ENCODE results near the gene AURKB. TPM values are rescaled to one million over a fixed set of nuclear protein-coding genes. Genes with fewer than 3 reads are reported as not detected.

The AURKB gene
- 19.1 and 69.5 TPM in 2 replicates for total RNA-seq

GRCh38 chr17:8209907-8210760, at the start of gene AURKB:
Gene AURKB, minus strand, starts transcription at chr17:8210575. Its CDS starts 351 bp downstream, at chr17:8210224.

GRCh38 chr17:8248751-8249607, 38.6 kb upstream of the AURKB start, which contains the start of gene PFAS:
Gene PFAS, plus strand, starts transcription at chr17:8249289. Its CDS starts 4,649 bp downstream, at chr17:8253938.

GRCh38 chr17:8189711-8190477, 20.5 kb downstream of the AURKB start, which contains the start of gene BORCS6:
Gene BORCS6, minus strand, starts transcription at chr17:8190180. Its CDS starts 40 bp downstream, at chr17:8190140.

GRCh38 chr17:8176197-8176940, 34.0 kb downstream of the AURKB start, which contains the start of gene TMEM107:
Gene TMEM107, minus strand, starts transcription at chr17:8176380. Its CDS starts 94 bp downstream, at chr17:8176286.

GRCh38 chr17:8162233-8162996, 48.0 kb downstream of the AURKB start, which contains the start of gene VAMP2:
Gene VAMP2, minus strand, starts transcription at chr17:8162948. Its CDS starts 69 bp downstream, at chr17:8162879.

Other genes with a start within 250 kb of the AURKB start
- gene GUCY2D, start 208.0 kb downstream of the AURKB start, total RNA-seq: under 0.01 TPM in 2 replicates
- 0.12 TPM in 1 of 2 replicates, not detected in the other for gene ALOX15B, start 171.5 kb downstream of the AURKB start, total RNA-seq
- gene ALOX12B, start 122.9 kb downstream of the AURKB start, total RNA-seq: not detected in 2 replicates
- gene ALOXE3, start 92.1 kb downstream of the AURKB start, total RNA-seq: 0.25 and 0.55 TPM in 2 replicates
- gene HES7, start 86.5 kb downstream of the AURKB start, total RNA-seq: not detected in 2 replicates
- 9.3 and 15.4 TPM in 2 replicates for gene PER1, start 58.2 kb downstream of the AURKB start, total RNA-seq
- 6.0 and 6.1 TPM in 2 replicates for gene VAMP2, start 47.6 kb downstream of the AURKB start, total RNA-seq
- gene TMEM107, start 34.2 kb downstream of the AURKB start, total RNA-seq: 20.5 and 32.9 TPM in 2 replicates
- 11.0 and 14.9 TPM in 2 replicates for gene BORCS6, start 20.4 kb downstream of the AURKB start, total RNA-seq
- 5.1 and 6.4 TPM in 2 replicates for gene CTC1, start 37.5 kb upstream of the AURKB start, total RNA-seq
- gene PFAS, start 38.7 kb upstream of the AURKB start, total RNA-seq: 22.7 and 41.8 TPM in 2 replicates
- 9.7 and 11.1 TPM in 2 replicates for gene RANGRF, start 78.1 kb upstream of the AURKB start, total RNA-seq
- gene SLC25A35, start 84.8 kb upstream of the AURKB start, total RNA-seq: 0.66 and 0.75 TPM in 2 replicates
- gene ARHGEF15, start 99.7 kb upstream of the AURKB start, total RNA-seq: not detected in 2 replicates
- gene ODF4, start 129.3 kb upstream of the AURKB start, total RNA-seq: not detected in 2 replicates
- gene RPL26, start 172.6 kb upstream of the AURKB start, total RNA-seq: 3,718 and 3,779 TPM in 2 replicates
- not detected in 2 replicates for gene RNF222, start 187.3 kb upstream of the AURKB start, total RNA-seq
- 57.0 and 58.2 TPM in 2 replicates for gene NDEL1, start 225.3 kb upstream of the AURKB start, total RNA-seq